ENCODE measurements around the gene TERC.

GRCh38 chr3:169780742-169781141 is 15.9 kb upstream of the TERC start:
- TF ChIP-seq YY1 (IDR thresholded peaks at IDR 0.05; ENCODE audit: insufficient read depth, insufficient read length) (no peak), ZNF274 (IDR thresholded peaks at IDR 0.05; ENCODE audit: low read depth, low read length) (no peak)
